ENCODE measurements around the gene ASPSCR1.

ASPSCR1 gene

DNA sequence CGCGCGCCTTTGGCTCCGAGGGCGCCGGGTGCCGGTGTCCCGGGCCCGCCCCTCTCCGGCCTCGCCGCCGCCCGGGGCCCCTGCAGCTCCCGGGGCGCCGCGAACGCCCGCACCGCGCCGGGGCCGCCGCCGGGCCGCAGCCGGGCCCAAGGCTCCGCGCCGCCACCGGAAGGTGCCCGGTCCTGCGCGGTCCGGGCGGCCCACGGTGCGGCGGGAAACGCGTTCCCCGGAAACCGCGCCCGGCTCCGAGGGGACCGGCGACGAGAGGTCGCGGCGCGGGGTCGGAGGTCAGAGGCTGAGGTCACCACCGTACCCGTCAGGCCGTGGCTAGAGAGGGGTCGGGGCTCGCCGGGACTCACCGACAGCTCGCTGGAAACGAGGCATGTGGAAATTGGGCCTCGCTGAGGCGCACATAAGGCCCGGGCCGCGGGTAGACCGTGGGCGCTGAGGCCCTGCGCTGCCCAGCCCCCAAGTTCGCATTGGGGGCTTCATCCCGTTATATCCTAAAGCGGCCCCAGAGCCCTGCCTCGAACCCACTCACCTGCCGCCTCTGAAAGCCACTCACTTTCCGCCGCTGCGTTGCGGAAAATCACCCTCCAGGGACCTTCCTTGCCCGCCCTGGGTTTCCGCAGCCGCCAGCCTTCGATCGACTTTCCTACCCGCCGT, 88.3 kb downstream of the ASPSCR1 start, which contains the start of gene DUS1L:
Gene DUS1L, minus strand, starts transcription at position 167 of the 666 bp plus-strand sequence. CDS start 745 bp downstream, outside the sequence.
- peak; percentile 55 to 70 for DNase-seq (ENCODE audit: low read depth in 1 of 2, low spot score in 1 of 2)
